ENCODE data around the gene LRRC17. TPM values are rescaled to one million over a fixed set of nuclear protein-coding genes. Genes with fewer than 3 reads are reported as not detected.

The LRRC17 gene
- 0.92 TPM for total RNA-seq (ENCODE audit: unreplicated experiment)
- long read RNA-seq, partial matches to known transcripts: 1 of 1 reads
- long read RNA-seq, other reads (novel, unspliced or antisense): 0 of 1 reads

GRCh38 chr7:102912742-102913141 lies at the start of gene LRRC17:
Gene LRRC17 (plus strand): TSS chr7:102913000. CDS start chr7:102933914, 20,914 bp downstream.
- no peak within 1 kb of the TSS for H3K4me3 Mint-ChIP-seq (ENCODE audit: unreplicated experiment)
- H3K36me3 Mint-ChIP-seq (ENCODE audit: low read depth, unreplicated experiment): peaks cover 3% of the 10 kb centered on the region
- no peaks in the 10 kb centered on the region for H3K27me3 Mint-ChIP-seq (ENCODE audit: unreplicated experiment)
- no peak for TF ChIP-seq CTCF (IDR thresholded peaks at IDR 0.05; ENCODE audit: unreplicated experiment)
- H3K4me1 Mint-ChIP-seq (ENCODE audit: unreplicated experiment): peaks cover 10% of the 10 kb centered on the region
- no peaks in the 10 kb centered on the region for H3K9me3 Mint-ChIP-seq (ENCODE audit: unreplicated experiment)
- no peak for DNase-seq (ENCODE audit: low spot score)
- no peak within 1 kb of the TSS for H3K27ac Mint-ChIP-seq (ENCODE audit: unreplicated experiment)

DNA sequence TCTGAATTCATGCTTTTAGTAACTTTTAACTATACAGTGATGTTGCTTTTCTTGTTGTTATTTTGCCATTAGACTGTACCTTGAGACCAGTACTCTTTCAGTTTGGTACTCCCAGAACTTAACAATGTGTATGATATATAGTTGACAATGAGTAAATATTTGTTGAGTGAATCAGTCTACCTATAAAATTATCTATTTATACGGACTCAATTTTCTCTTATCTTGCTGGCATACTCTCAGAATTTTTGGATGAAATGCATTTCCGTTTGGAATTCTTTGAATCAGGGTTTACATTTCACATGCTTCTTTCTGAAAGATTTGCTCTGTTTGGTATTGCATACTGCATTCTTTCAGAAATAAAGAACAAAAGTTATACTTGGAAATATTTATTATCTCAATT lies 47.8 kb upstream of the LRRC17 start:
- Mint-ChIP-seq H3K4me1 (ENCODE audit: unreplicated experiment) (peaks cover 3% of the 10 kb centered on the region), H3K27me3 (ENCODE audit: unreplicated experiment) (peaks cover 1% of the 10 kb centered on the region), H3K4me3 (ENCODE audit: unreplicated experiment) (no peak overlapping the region), H3K36me3 (ENCODE audit: low read depth, unreplicated experiment) (no peaks in the 10 kb centered on the region), H3K27ac (ENCODE audit: unreplicated experiment) (no peak overlapping the region), H3K9me3 (ENCODE audit: unreplicated experiment) (no peaks in the 10 kb centered on the region)
- no peak for TF ChIP-seq CTCF (IDR thresholded peaks at IDR 0.05; ENCODE audit: unreplicated experiment)
- DNase-seq (ENCODE audit: low spot score): no peak

DNA sequence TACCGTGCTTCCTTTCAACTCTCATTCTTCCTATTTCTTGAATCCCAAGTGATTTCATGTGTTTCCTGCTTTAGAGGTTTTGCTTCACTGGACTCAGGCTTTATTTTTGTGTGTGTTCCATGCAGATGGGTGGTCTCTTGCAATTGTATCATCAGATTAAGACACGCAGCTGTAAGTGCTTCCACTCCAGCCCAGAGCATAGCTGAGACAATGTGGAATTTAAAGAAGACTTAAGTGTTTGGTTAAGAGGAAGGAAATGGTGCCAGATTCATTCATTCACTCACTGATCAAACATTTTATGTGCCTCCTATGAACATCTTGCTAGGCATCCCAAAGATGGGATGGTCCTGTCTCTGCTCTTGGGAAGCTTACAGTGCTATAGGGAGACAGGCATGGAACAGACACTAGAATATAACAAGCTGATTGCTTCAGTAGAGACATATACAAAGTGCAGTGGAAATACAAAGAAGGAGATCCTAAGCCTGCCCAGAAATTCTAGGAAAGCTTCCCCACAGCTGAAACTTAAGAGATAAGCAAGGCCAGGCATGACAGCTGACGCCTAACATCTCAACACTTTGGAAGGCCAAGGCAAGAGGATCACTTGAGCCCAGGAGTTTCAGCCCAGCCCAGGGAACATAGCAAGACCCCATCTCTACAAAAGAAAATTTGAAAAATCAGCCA lies 46.1 kb upstream of the LRRC17 start:
- Mint-ChIP-seq H3K4me1 (ENCODE audit: unreplicated experiment) (peaks cover 3% of the 10 kb centered on the region), H3K27ac (ENCODE audit: unreplicated experiment) (no peak overlapping the region), H3K36me3 (ENCODE audit: low read depth, unreplicated experiment) (no peaks in the 10 kb centered on the region), H3K9me3 (ENCODE audit: unreplicated experiment) (no peaks in the 10 kb centered on the region), H3K4me3 (ENCODE audit: unreplicated experiment) (no peak overlapping the region), H3K27me3 (ENCODE audit: unreplicated experiment) (peaks cover 1% of the 10 kb centered on the region)
- TF ChIP-seq CTCF (IDR thresholded peaks at IDR 0.05; ENCODE audit: unreplicated experiment): no peak
- DNase-seq (ENCODE audit: low spot score): no peak

GRCh38 chr7:102869195-102869594 lies 43.6 kb upstream of the LRRC17 start:
- Mint-ChIP-seq H3K27me3 (ENCODE audit: unreplicated experiment) (peaks cover 1% of the 10 kb centered on the region), H3K4me1 (ENCODE audit: unreplicated experiment) (peaks cover 3% of the 10 kb centered on the region), H3K27ac (ENCODE audit: unreplicated experiment) (no peak overlapping the region), H3K9me3 (ENCODE audit: unreplicated experiment) (no peaks in the 10 kb centered on the region), H3K4me3 (ENCODE audit: unreplicated experiment) (no peak overlapping the region), H3K36me3 (ENCODE audit: low read depth, unreplicated experiment) (no peaks in the 10 kb centered on the region)
- no peak for DNase-seq (ENCODE audit: low spot score)
- TF ChIP-seq CTCF (IDR thresholded peaks at IDR 0.05; ENCODE audit: unreplicated experiment): no peak

GRCh38 chr7:102872460-102872859 lies 40.3 kb upstream of the LRRC17 start:
- H3K36me3 Mint-ChIP-seq (ENCODE audit: low read depth, unreplicated experiment): no peaks in the 10 kb centered on the region
- no peaks in the 10 kb centered on the region for H3K27me3 Mint-ChIP-seq (ENCODE audit: unreplicated experiment)
- H3K27ac Mint-ChIP-seq (ENCODE audit: unreplicated experiment): no peak overlapping the region
- H3K9me3 Mint-ChIP-seq (ENCODE audit: unreplicated experiment): no peaks in the 10 kb centered on the region
- no peak for TF ChIP-seq CTCF (IDR thresholded peaks at IDR 0.05; ENCODE audit: unreplicated experiment)
- H3K4me1 Mint-ChIP-seq (ENCODE audit: unreplicated experiment): no peaks in the 10 kb centered on the region
- H3K4me3 Mint-ChIP-seq (ENCODE audit: unreplicated experiment): no peak overlapping the region
- no peak for DNase-seq (ENCODE audit: low spot score)
